ES-I3 (cell line): Measurements from ENCODE around the gene MPRIP.

Experiments
- H3K36me3 ChIP-seq: 2 replicates; pipeline ENCODE4 v1.6.1; 2013; ENCODE audit warnings: mild to moderate bottlenecking, low read length, control low read depth, moderate library complexity; ENCODE audit not compliant: insufficient read depth
- H3K4me1 ChIP-seq: 2 replicates; pipeline ENCODE4 v1.6.1; 2013; ENCODE audit warnings: mild to moderate bottlenecking, control low read depth, low read length; ENCODE audit not compliant: insufficient read depth
- H3K9ac ChIP-seq: 2 replicates; pipeline ENCODE4 v1.6.1; 2013; ENCODE audit warnings: low read depth, mild to moderate bottlenecking, low read length, moderate library complexity
- H3K9me3 ChIP-seq: 2 replicates; pipeline ENCODE4 v1.6.1; 2013; ENCODE audit warnings: mild to moderate bottlenecking, low read length, moderate library complexity; ENCODE audit not compliant: control insufficient read depth, insufficient read depth

MPRIP gene

DNA sequence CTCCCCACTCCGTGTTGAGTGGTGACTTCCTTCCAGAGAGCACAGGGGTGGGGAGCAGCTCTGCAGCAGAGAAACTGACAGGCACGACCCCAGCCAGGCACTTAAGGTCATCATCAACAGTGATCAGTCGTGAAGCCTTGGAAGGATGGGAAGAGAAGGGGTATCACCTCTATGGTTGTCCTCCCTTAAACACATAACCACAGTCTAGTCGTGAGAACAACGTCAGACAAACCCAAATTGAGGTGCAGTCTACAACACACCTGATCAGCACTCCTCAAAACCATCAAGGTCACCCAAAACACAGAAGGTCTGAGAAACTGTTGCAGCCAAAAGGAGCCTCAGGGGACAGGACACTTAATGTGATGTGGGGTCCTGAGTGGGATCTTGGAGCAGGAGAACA, 68.3 kb downstream of the MPRIP start:
- Histone ChIP-seq H3K4me1 (no peaks in the 10 kb centered on the region), H3K9ac (no peak overlapping the region), H3K9me3 (no peaks in the 10 kb centered on the region), H3K36me3 (no peaks in the 10 kb centered on the region)

DNA sequence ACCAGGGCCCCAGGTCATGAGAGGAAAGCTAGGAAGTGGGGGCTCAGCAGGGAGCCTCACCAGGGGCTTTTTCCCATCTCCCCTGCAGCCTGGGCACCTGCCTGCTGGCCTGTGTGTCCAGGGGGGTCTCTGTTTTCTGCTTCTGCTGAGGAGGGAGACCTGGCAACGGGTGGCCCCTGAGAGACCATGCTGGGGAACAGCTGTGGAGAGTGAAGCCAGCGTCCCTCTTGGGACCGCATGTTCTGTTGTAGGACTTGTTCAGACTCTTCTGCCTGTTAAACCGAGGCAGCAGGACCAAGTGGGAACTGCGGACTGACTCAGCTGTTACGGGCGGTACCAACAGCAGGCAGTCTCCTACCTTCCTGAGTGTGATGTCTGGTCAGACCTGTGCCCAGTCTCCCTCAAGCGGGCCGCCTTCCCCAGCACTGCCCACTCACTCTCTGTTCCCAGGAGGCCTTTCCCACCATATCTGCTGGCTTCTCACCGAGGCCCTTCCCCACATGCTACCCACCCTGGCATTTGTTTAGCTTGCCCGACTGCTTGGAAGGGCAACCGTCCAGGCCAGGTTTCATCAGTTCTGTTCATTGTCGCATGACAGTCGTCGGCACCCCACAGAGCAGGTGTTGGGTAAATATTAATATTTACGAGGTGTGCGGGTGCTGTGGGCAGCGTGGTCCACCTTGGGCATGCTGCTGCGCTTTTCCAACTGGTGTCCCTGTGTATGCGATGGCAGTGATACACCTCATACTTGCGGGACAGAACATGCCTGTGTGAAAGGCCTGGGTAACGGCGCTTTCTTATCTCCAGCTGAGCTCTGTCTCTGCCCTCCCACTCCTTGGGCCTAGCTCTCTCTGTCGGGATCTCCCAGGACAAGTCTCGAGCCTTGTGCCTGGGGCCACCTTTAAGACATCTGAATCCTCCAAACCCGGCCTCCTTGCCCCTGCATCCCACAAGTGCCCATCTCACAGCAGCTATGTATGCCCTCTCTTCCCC, 69.4 kb downstream of the MPRIP start:
- Histone ChIP-seq H3K4me1 (no peaks in the 10 kb centered on the region), H3K9ac (no peak overlapping the region)

DNA sequence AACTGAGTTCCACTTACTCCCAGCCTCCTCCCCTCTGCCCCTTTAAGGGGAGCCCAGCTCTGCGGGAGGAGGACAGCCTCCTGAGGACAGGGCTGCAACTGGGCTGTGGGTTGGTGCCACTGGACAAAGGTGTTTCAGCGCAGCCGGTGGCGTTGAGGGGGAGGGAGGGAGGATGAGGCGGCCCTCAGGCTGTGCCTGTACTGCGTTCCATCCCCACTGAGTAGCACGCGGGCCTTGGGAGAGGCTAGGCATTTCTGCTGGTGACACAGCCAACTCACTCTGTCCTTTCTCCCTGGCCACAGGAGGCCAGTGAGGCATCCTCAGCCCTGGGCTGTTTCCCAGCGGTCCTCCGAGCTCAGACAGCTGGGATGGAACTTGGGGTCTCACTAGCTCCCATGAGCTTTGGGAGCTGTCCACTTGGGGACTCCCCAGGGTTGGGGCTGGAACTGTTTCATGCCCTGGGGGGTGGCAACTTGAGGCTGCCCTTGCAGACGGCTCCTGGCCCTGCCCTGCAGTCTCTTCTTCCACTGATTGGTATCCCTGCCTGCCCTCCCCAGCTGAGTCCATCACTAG, 70.5 kb downstream of the MPRIP start:
- Histone ChIP-seq H3K9ac (no peak overlapping the region), H3K9me3 (no peaks in the 10 kb centered on the region), H3K36me3 (no peaks in the 10 kb centered on the region), H3K4me1 (no peaks in the 10 kb centered on the region)

More for the DNA sequence above, 69.4 kb downstream of the MPRIP start:
- Histone ChIP-seq H3K9me3 (no peaks in the 10 kb centered on the region), H3K36me3 (no peaks in the 10 kb centered on the region)

- Histone ChIP-seq H3K4me1 (no peaks in the 10 kb centered on the region), H3K36me3 (no peaks in the 10 kb centered on the region), H3K9me3 (no peaks in the 10 kb centered on the region), H3K9ac (no peak overlapping the region)
These were observed 72.5 kb downstream of the MPRIP start for GRCh38 chr17:17114592-17115225.

- H3K9me3 ChIP-seq, result no peaks in the 10 kb centered on the region
- H3K4me1 ChIP-seq, result no peaks in the 10 kb centered on the region
- no peak overlapping the region for H3K9ac ChIP-seq
- no peaks in the 10 kb centered on the region for H3K36me3 ChIP-seq
These were observed 73.4 kb downstream of the MPRIP start for GRCh38 chr17:17115620-17116019.

DNA sequence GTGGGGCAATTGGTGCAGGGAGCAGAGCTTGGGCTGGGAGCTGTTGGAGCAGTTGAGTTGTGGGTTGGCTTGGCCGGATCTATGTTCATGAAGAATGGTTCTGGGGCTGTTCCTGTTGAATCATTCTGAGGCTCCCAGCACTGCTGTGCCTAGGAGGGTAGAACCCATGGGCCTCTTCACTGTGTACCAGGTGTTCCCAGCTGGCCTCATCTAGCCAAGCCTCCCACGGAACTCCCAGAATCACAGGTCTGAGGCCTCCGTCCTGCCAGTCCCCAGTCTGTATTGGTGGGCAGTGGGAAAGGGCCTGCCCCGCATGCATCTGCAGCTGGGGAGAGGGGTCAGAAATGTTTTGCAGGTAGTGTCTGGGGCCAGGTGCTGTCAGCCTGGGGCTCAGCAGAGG, 74.1 kb downstream of the MPRIP start:
- no peaks in the 10 kb centered on the region for H3K4me1 ChIP-seq
- H3K9me3 ChIP-seq, result no peaks in the 10 kb centered on the region
- no peak overlapping the region for H3K9ac ChIP-seq
- no peaks in the 10 kb centered on the region for H3K36me3 ChIP-seq

DNA sequence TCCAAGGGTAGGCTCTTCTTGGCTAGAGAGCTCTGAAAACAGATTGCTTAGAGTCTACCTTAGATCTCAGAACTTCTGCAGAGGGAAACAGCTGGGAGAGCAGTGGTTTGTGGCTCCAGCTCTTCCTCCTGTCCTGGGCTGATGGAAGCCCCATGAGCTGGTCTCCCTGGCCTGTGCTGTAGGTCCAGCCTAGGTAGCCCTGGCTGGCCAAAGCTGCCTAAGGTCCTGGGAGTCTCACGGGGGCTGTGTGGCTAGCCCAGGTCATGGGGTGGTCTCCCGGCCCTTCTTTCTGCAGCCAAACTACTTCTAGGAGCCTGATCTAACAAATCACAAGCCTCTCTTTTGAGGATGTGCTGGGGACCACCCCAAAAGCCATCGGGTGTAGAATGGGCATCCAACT, 75.7 kb downstream of the MPRIP start:
- Histone ChIP-seq H3K36me3 (no peaks in the 10 kb centered on the region), H3K9ac (no peak overlapping the region), H3K9me3 (no peaks in the 10 kb centered on the region), H3K4me1 (no peaks in the 10 kb centered on the region)

DNA sequence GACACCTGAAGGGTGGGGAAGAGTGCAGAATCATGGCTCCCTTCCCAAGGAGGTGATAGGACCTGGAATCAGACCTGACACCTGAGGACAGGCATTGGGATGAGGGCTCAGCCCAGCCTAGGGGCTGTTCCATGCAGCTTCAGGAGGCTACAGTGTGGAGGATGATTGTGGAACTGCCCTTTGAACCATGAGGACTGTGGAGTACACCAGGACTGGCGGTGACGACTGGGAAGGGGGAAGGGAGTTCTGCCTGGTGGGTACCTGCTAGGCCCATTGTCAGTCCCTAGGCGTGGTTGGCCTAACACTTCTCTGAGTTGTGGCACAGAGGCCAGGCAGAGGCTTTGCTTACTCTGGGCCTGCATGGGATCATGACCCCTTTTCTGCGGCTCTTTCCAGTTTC, 76.1 kb downstream of the MPRIP start:
- Histone ChIP-seq H3K9me3 (no peaks in the 10 kb centered on the region), H3K36me3 (no peaks in the 10 kb centered on the region), H3K9ac (no peak overlapping the region), H3K4me1 (no peaks in the 10 kb centered on the region)

GRCh38 chr17:17119106-17119505, 76.8 kb downstream of the MPRIP start:
- no peaks in the 10 kb centered on the region for H3K36me3 ChIP-seq
- H3K4me1 ChIP-seq, result no peaks in the 10 kb centered on the region
- H3K9me3 ChIP-seq, result no peaks in the 10 kb centered on the region
- no peak overlapping the region for H3K9ac ChIP-seq

DNA sequence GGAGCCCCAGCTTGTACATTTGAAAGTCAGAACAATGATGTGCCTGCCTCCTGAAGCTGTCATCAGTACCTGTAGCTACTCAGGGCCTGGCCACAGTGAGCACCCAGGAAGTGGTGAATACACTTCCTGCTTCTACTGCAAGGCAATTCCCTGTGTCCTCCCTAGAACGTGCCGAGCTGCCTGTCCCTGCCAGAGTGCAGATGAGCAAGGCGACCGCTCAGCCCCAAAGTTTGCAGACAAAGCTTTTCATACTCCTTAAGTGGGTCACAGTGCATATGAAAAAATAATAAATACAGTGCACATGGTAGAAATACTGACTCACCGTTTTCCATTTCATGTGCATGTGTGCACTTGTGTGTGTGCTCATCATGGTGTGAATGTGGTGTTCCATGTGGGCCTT, 77.3 kb downstream of the MPRIP start:
- Histone ChIP-seq H3K9me3 (no peaks in the 10 kb centered on the region), H3K4me1 (no peaks in the 10 kb centered on the region), H3K9ac (no peak overlapping the region), H3K36me3 (no peaks in the 10 kb centered on the region)

- Histone ChIP-seq H3K4me1 (no peaks in the 10 kb centered on the region), H3K9ac (no peak overlapping the region), H3K36me3 (no peaks in the 10 kb centered on the region), H3K9me3 (no peaks in the 10 kb centered on the region)
These were observed 78.0 kb downstream of the MPRIP start for GRCh38 chr17:17120294-17120693.

DNA sequence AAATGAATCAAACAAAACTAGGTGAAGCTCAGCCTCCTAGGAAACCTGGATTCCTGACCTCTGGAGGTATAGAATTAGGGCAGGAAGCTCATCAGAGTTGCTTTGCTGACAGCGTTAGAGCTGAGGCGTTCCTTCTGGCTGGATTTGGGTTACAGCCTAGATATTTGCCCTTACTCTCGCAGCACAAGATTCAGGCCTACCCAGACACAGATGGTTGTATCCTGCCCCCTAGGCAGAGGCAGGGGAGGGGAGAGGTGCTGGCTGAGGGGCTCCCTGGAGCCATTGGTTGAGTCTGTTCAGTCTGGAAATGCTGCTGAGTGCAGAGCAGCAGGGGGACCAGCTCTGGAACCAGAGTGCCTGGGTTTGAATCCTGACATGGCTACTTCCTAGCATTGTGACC, 78.4 kb downstream of the MPRIP start:
- no peaks in the 10 kb centered on the region for H3K4me1 ChIP-seq
- H3K9me3 ChIP-seq, result no peaks in the 10 kb centered on the region
- no peak overlapping the region for H3K9ac ChIP-seq
- no peaks in the 10 kb centered on the region for H3K36me3 ChIP-seq

DNA sequence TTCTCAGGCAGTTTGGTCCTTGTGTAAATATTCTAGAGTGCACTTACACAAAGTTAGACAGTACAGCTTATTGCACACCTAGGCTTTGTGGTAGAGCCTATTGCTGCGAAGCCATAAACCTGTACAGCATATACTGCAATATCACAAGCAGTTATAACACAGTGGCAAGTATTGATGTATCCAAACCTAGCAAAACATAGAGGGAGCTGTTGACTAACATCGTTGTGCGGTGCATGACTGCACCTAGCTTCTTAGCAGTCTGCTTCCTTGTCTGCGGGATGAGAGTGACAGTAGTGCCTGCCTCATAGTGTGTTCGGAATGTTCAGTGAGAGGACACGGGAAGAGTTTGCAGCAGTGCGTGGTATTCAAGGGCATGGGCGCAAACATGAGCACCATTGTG, 78.9 kb downstream of the MPRIP start:
- no peaks in the 10 kb centered on the region for H3K36me3 ChIP-seq
- no peaks in the 10 kb centered on the region for H3K4me1 ChIP-seq
- no peaks in the 10 kb centered on the region for H3K9me3 ChIP-seq

DNA sequence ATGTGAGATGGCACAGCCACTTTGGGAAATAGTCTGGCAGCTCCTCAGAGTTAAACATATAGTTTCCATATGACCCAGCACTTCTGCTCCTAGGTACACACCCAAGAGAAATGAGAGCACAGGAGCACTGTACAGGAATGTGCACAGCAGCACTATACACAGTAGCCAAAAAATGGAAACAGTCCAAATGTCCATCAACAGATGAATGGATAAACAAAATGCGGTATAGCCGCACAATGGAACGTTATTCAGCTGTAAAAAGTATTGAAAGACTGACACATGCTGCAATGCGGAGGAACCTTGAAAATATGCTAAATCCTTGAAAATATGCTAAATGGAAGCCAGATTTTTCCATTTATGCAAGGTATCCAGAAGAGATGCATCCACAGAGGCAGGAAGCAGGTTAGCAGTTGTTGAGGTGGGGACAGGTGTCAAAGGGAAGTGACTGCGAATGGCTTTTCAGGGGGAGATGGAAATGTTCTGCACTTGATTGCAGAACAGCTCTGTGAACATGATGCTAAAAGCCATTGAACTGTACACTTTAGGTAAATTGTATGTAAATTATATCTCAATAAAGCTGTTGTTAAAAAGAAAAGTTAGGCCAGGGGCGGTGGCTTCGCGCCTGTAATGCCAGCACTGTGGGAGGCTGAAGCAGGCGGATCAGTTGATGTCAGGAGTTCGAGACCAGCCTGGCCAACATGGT, 80.7 kb downstream of the MPRIP start:
- H3K9ac ChIP-seq, result no peak overlapping the region
- H3K36me3 ChIP-seq, result no peaks in the 10 kb centered on the region
- H3K4me1 ChIP-seq, result no peaks in the 10 kb centered on the region
- H3K9me3 ChIP-seq, result no peaks in the 10 kb centered on the region

More for the DNA sequence above, 78.9 kb downstream of the MPRIP start:
- no peak overlapping the region for H3K9ac ChIP-seq
